Naive B cell (primary cell): ENCODE measurements around the gene DAD1. TPM values are rescaled to one million over a fixed set of nuclear protein-coding genes. Genes with fewer than 3 reads are reported as not detected.
A peak's percentile ranks its signal among the peaks of the same experiment; 100 is the strongest.
"Not testable (repeated sequence)": the region's sequence is repeated elsewhere in the genome, so short reads cannot be mapped to it uniquely, and the experiment has no call there.

Source experiments
- ATAC-seq, 2 donors: fragments of 150-1000 bp; cut with Tn5 transposase; 2 replicates each; pipeline ENCODE4 v1.10.0; 2021; ENCODE audit warnings: low read depth in 2 of 2, mild to moderate bottlenecking in 2 of 2, moderate library complexity in 2 of 2
- DNase-seq: peaks from one replicate; pipeline ENCODE4 v3.0.0; 2022
- H3K27ac Mint-ChIP-seq, 6 donors: one replicate each; pipeline ENCODE4 v1.8.0; 2020 to 2022; ENCODE audit warnings: mild to moderate bottlenecking in 6 of 6, mixed read lengths in 6 of 6, moderate library complexity in 5 of 6, inconsistent platforms in 2 of 6
- H3K27me3 Mint-ChIP-seq, 3 donors: one replicate each; pipeline ENCODE4 v1.8.0; 2021 to 2022; ENCODE audit warnings: mixed read lengths in 3 of 3, mild to moderate bottlenecking in 1 of 3
- H3K36me3 Mint-ChIP-seq, 2 donors: one replicate each; pipeline ENCODE4 v1.8.0; 2020 to 2022; ENCODE audit warnings: mixed read lengths in 2 of 2, inconsistent platforms in 1 of 2, mild to moderate bottlenecking in 1 of 2
- H3K4me1 Mint-ChIP-seq, 3 donors: one replicate each; pipeline ENCODE4 v1.8.0; 2020 to 2022; ENCODE audit warnings: mixed read lengths in 3 of 3, inconsistent platforms in 1 of 3, mild to moderate bottlenecking in 1 of 3, moderate library complexity in 1 of 3
- H3K4me3 Mint-ChIP-seq, 8 donors: one replicate each; pipeline ENCODE4 v1.8.0; 2020 to 2022; ENCODE audit warnings: mild to moderate bottlenecking in 8 of 8, mixed read lengths in 8 of 8, moderate library complexity in 8 of 8, inconsistent platforms in 2 of 8
- H3K9me3 Mint-ChIP-seq, 7 donors: one replicate each; pipeline ENCODE4 v1.8.0; 2020 to 2022; ENCODE audit warnings: mixed read lengths in 7 of 7, mild to moderate bottlenecking in 5 of 7, inconsistent platforms in 2 of 7, moderate library complexity in 1 of 7
- polyA plus RNA-seq, 6 donors: library from polyadenylated mRNA; unstranded; fragments of 300-500 nt; fragmentation: Illumina TruSeq; gene quantifications; one replicate each; pipeline ENCODE4 v1.2.3, GENCODE V29; 2021; ENCODE audit warnings: low read depth in 6 of 6

The DAD1 gene
- polyA plus RNA-seq, 6 donors from 2014 or later = 427 to 721 (median 474) TPM

DNA sequence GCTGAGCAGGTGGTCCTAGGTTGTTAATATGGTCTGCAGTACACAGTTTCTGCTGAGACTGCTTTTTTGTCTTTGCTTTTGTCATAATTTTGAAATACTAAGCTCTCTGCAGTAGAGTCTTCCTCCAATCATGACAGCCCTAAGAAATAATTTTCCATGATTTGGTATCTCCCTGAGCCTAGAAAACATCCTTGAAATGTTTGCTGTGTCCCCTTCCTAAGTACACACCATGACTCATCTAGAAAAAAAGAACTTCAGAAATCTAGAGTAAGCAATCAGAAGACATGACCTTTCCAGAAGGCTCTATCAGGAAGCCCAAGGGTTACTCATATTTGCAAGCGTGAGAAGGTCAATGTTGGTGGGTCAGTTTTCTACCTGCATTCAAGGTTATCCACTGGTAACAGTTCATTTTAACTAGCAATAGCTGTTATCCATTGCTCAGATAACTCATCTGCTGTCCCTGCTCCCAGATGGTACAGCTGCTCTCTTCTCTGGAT lies 16.4 kb downstream of the DAD1 start:
- Mint-ChIP-seq H3K27me3 (no peaks in the 10 kb centered on the region), H3K36me3 (peaks cover 0 to 19% of the 10 kb centered on the region in 2 donors), H3K4me3 (no peak overlapping the region), H3K9me3 (no peaks in the 10 kb centered on the region), H3K27ac (peak overlapping the region in 1 of 6 donors; percentile 34), H3K4me1 (peaks cover 20 to 40% (median 23%) of the 10 kb centered on the region in 3 donors)
- DNase-seq (no peak), ATAC-seq (no peak)

DNA sequence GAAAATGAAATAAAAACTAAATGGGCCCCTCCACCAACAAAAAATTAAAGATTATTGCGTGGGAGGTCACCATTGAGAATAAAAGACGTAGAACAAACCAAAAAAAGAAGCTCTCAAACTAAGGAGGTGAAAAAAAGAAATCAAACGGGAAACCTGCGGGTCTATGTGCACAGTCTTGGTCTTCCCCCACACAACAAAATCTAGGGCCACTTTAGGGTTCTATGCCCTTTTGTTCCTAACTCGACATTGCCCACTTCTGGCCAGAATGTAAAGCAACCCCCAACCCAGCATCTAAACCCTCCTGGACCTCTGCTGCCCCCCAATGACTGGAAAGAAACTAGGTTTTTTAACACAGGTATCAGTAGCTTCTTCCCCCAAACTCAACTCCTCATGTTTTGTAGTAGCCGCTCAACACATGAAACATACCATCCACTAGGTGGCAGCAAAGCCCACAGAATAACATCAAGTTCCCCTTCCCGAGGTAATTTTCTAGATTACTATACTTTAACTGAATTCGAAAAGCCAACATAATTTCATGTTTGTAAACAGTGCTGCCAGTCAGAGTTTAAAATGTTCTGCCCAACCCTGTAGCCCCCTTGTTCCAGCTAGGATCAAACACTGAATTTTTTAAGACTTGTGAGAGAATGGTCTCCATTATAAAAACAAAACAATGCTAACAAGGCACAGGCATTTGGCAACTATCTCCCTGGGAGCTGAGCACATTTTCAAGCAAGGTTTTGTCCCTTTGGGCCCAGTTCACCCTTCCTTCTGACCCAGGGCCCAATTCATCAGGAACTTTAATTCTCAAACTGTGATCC lies 18.7 kb downstream of the DAD1 start:
- Mint-ChIP-seq H3K4me1 (peaks cover 35 to 52% (median 43%) of the 10 kb centered on the region in 3 donors), H3K36me3 (peaks cover 0 to 16% of the 10 kb centered on the region in 2 donors), H3K27me3 (no peaks in the 10 kb centered on the region), H3K27ac (peak overlapping the region; percentile 60 to 96 (median 88)), H3K4me3 (peak overlapping the region; percentile 50 to 90 (median 79)), H3K9me3 (no peaks in the 10 kb centered on the region)
- peak; percentile 87 to 88 for ATAC-seq
- peak; percentile 95 for DNase-seq

DNA sequence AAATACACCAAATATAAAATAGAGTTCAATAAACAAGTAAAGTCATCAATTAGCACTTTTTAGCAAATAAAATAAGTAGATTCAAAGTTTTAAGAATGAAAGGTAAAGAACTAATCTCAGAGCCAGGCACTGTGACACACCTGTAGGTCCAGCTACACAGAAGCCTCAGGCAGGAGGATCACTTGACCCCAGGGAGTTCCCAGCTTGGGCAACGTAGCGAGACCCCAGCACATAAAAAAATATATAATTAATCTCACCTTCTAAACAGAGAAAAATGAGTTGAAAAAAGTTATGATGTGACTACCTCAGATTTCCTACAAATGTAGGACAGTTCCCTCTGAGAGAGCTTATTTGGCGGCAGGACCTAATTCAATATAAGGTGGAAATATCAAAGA lies 19.3 kb downstream of the DAD1 start:
- H3K4me1 Mint-ChIP-seq = peaks cover 41 to 58% (median 49%) of the 10 kb centered on the region in 3 donors
- peak overlapping the region; percentile 50 to 90 (median 79) for H3K4me3 Mint-ChIP-seq
- no peak for DNase-seq
- H3K36me3 Mint-ChIP-seq = peaks cover 0 to 15% of the 10 kb centered on the region in 2 donors
- no peaks in the 10 kb centered on the region for H3K9me3 Mint-ChIP-seq
- peak; percentile 5 to 16 for ATAC-seq
- H3K27me3 Mint-ChIP-seq = no peaks in the 10 kb centered on the region
- peak overlapping the region; percentile 82 to 96 (median 88) for H3K27ac Mint-ChIP-seq

DNA sequence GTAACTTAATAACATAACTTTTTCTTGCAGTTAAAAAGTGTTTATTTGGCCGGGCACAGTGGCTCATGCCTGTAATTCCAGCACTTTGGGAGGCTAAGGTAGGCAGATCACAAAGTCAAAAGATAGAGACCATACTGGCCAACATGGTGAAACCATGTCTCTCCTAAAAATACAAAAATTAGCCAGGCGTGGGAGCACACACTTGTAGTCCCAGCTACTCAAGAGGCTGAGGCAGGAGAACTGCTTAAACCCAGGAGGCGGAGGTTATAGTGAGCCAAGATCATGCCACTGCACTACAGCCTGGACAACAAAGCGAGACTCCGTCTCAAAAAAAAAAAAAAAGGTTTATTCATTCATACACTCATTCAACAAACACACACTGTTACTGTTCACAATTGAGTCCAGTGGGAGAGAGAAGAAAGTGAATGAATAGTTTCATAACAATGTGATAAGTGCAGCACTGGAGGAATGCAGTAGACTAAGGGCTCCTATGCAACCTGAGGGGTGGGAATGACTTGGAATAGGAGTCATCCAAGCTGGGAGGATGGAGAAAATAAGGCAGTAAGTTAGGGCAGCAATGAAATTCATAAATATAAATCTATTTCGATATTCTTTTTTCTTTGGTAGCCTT lies 19.8 kb downstream of the DAD1 start:
- ATAC-seq (no peak), DNase-seq (no peak)
- Mint-ChIP-seq H3K27me3 (no peaks in the 10 kb centered on the region), H3K4me3 (peak overlapping the region; percentile 50 to 90 (median 80)), H3K36me3 (peaks cover 0 to 10% of the 10 kb centered on the region in 2 donors), H3K9me3 (no peaks in the 10 kb centered on the region), H3K27ac (peak overlapping the region; percentile 82 to 96 (median 88)), H3K4me1 (peaks cover 46 to 63% (median 54%) of the 10 kb centered on the region in 3 donors)

DNA sequence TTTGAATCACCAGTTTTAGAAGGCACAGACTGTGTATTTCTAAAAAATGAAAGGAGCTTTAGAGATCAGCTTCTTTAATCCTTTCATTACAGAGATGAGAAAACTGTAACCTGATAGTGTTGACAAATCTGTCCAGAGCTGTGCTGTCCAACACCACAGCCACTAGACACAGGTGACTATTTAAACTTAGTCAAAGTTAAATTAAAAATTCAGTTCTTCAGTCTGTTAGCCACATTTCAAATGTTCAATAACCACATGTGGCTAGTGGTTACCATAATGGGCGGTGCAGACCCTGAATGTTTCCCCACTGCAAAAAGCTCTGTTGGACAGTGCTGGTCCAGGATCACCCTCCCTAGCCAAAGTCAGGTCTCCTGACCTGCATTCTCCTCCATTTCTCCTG lies 21.6 kb downstream of the DAD1 start:
- Mint-ChIP-seq H3K36me3 (no peaks in the 10 kb centered on the region), H3K9me3 (no peaks in the 10 kb centered on the region), H3K27me3 (no peaks in the 10 kb centered on the region), H3K27ac (peak overlapping the region; percentile 66 to 96 (median 86)), H3K4me1 (peaks cover 48 to 78% (median 63%) of the 10 kb centered on the region in 3 donors), H3K4me3 (peak overlapping the region in 6 of 8 donors; percentile 29 to 64 (median 47))
- DNase-seq (no peak), ATAC-seq (no peak)

DNA sequence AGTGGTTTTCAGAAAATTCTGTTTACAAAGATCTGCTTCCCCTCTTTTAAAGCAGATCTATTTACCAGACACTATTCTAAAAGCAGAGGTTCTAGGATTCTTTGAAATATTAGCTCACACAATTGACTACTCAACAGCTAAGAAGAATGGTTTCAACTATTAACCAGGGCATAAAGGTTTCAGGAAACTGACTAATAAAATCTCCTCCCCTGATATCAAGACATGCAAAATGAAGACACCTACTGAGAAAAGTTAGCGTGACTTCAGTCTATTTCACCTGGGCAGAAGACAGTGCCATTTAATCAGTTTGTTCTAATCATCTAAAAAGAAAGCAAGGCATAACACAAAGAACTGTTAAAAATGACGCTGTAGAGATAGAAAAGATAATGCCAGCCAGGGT lies 22.2 kb downstream of the DAD1 start:
- no peak for DNase-seq
- peaks cover 50 to 84% (median 69%) of the 10 kb centered on the region in 3 donors for H3K4me1 Mint-ChIP-seq
- peak overlapping the region; percentile 66 to 96 (median 82) for H3K27ac Mint-ChIP-seq
- peak overlapping the region in 4 of 8 donors; percentile 36 to 50 (median 47) for H3K4me3 Mint-ChIP-seq
- no peak for ATAC-seq
- H3K36me3 Mint-ChIP-seq = no peaks in the 10 kb centered on the region
- no peaks in the 10 kb centered on the region for H3K27me3 Mint-ChIP-seq
- no peaks in the 10 kb centered on the region for H3K9me3 Mint-ChIP-seq

DNA sequence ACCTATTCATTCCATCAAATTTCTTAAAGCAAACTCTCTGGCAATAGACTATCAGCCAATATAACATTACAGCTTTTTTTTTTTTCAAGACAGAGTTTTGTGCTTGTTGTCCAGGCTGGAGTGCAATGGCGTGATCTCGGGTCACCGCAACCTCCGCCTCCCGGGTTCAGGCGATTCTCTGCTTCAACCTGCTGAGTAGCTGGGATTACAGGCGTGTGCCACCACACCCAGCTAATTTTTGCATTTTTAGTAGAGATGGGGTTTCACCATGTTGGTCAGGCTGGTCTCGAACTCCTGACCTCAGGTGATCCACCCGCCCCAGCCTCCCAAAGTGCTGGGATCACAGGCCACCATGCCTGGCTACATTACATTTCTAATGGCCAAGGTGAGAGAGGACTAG lies 22.8 kb downstream of the DAD1 start:
- peaks cover 56 to 90% (median 75%) of the 10 kb centered on the region in 3 donors for H3K4me1 Mint-ChIP-seq
- H3K36me3 Mint-ChIP-seq, H3K9me3 Mint-ChIP-seq, ATAC-seq, DNase-seq, H3K27me3 Mint-ChIP-seq: not testable (repeated sequence)
- peak overlapping the region in 6 of 8 donors; percentile 50 to 86 (median 68) for H3K4me3 Mint-ChIP-seq
- peak overlapping the region; percentile 78 to 96 (median 88) for H3K27ac Mint-ChIP-seq

DNA sequence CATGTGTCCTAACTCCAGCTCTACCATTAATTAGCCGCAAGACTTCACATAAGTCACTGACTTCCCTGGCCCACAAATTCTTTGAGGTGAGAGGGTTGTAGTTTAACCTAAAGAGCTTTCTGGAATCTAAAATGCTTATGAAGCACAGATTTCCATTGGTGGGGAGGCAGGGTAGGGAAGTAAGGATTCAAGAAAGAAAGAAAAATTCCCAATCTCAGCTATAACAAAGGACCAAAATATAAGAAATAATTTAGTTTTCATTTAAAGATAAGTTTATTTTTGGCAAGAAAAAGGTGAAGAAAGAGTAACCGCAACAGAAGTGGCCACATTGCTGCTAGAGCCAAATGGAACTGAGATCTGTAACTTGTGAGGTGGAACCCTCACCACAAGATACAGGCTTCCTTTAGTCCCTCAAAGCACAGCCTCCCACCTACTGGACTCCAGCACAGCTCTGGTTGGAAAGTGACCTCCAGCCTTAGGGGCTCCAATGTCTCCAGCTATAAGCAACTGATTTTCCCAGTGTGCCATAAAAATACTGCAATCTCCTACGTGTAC lies 23.6 kb downstream of the DAD1 start:
- ATAC-seq = peak in 1 of 2 donors; percentile 16
- DNase-seq = peak; percentile 39
- Mint-ChIP-seq H3K27ac (peak overlapping the region; percentile 78 to 96 (median 86)), H3K36me3 (no peaks in the 10 kb centered on the region), H3K4me1 (peaks cover 64 to 95% (median 81%) of the 10 kb centered on the region in 3 donors), H3K4me3 (peak overlapping the region; percentile 50 to 86 (median 72)), H3K27me3 (no peaks in the 10 kb centered on the region), H3K9me3 (no peaks in the 10 kb centered on the region)

DNA sequence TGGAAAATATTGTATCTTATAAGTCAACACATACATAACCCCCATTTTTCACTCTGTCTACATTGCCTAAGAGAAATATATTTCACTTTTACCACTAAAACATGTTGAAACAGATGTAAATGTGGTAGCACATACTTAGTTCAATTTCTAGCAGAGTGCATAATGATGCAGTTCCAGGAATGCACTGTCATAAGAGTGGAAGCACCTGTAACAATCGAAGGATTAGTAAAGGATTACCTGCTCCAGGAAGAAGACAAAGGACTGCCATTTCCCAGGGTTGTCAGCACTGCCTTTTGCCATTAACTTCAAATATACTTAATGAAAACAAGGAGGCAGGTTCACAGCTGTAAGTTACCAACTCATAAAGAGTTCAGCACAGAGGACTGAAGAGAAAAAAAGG lies 24.6 kb downstream of the DAD1 start:
- H3K27ac Mint-ChIP-seq = peak overlapping the region; percentile 27 to 96 (median 88)
- H3K36me3 Mint-ChIP-seq = no peaks in the 10 kb centered on the region
- H3K9me3 Mint-ChIP-seq = no peaks in the 10 kb centered on the region
- no peak for DNase-seq
- H3K4me3 Mint-ChIP-seq = peak overlapping the region in 4 of 8 donors; percentile 50 to 86 (median 68)
- ATAC-seq = no peak
- peaks cover 62 to 95% (median 83%) of the 10 kb centered on the region in 3 donors for H3K4me1 Mint-ChIP-seq
- H3K27me3 Mint-ChIP-seq = no peaks in the 10 kb centered on the region

DNA sequence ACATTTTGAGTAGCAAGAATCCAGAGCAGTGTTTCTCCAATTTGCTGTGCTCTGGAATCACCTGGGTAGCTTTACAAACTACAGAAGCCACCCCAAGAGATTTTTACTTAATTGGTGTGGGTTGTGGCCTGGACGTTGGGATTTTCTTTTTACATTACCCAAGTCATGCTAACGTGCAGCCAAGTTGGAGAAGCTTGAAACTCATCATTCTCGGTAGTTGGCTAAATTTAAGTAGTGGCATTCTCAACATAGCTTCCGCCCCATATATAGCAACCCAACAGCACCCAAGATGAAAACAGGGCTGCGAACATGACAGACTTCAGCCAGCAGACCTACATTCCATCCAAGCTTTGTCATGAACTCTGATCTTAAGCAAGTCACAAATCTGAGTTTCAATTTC lies 25.0 kb downstream of the DAD1 start:
- Mint-ChIP-seq H3K36me3 (no peaks in the 10 kb centered on the region), H3K9me3 (no peaks in the 10 kb centered on the region), H3K27me3 (no peaks in the 10 kb centered on the region), H3K27ac (peak overlapping the region in 4 of 6 donors; percentile 27 to 92 (median 72)), H3K4me3 (peak overlapping the region in 3 of 8 donors; percentile 15 to 63 (median 40)), H3K4me1 (peaks cover 61 to 95% (median 83%) of the 10 kb centered on the region in 3 donors)
- ATAC-seq (no peak), DNase-seq (no peak)

DNA sequence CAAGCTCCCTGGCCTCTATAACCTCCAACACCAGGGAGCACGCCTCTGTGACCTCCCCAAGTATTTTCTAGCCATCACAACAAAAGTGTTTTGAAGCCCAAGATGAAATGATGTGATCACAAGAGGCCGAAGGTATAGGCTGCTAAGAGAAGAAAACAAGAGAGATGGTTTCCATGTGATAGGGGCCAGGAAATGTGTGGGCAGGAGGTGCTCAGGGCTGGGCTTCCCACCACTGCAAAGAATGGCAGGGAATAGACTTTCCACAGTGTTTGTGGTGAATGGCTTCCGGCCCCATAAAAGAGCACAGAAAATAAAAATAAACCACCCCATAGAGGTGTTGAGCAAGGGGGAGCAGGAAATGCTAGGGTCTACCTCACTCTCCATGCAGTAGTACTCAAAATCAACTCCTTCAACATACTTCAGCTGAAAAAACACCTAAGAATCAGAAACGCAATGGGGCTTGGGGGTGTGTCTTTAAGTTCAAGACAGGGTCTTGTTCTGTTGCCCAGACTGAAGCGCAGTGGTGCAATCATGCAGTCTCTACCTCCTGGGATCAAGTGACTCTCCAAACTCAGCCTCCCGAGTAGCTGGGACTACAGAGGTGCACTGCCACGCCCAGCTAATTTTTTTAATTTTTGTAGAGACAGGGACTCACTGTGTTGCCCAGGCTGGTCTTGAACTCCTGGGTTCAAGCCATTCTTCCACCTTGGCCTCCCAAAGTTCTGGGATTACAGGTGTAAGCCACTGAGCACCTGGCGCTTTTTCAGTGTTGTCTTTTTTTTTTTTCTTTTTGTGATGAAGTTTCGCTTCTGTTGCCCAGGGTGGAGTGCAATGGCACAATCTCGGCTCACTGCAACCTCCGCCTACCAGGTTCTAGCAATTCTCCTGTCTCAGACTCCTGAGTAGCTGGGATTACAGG lies 27.1 kb downstream of the DAD1 start:
- Mint-ChIP-seq H3K27me3 (no peaks in the 10 kb centered on the region), H3K36me3 (no peaks in the 10 kb centered on the region), H3K4me3 (peak overlapping the region; percentile 17 to 87 (median 67)), H3K27ac (peak overlapping the region; percentile 82 to 96 (median 91)), H3K4me1 (peaks cover 58 to 96% (median 83%) of the 10 kb centered on the region in 3 donors), H3K9me3 (no peaks in the 10 kb centered on the region)
- ATAC-seq = peak; percentile 5 to 14
- peak; percentile 37 for DNase-seq

DNA sequence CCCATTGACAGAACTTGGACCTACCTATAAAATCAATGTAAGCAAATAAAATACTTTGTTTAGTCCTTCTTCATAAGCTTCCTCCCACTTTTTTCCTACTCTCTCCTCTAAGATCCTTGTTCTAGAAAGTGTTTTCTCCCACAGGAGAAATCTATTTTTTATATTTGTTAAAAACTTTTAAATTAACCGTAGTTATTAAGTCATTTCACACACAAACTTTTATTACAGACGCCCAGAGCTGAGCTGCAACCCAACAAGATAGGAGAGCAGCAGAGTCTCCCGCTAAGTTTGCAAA lies 27.7 kb downstream of the DAD1 start:
- Mint-ChIP-seq H3K36me3 (no peaks in the 10 kb centered on the region), H3K9me3 (no peaks in the 10 kb centered on the region), H3K27ac (peak overlapping the region; percentile 82 to 96 (median 91)), H3K4me1 (peaks cover 60 to 98% (median 83%) of the 10 kb centered on the region in 3 donors), H3K4me3 (peak overlapping the region; percentile 17 to 87 (median 67)), H3K27me3 (no peaks in the 10 kb centered on the region)
- DNase-seq (no peak), ATAC-seq (no peak)
